Measurements from ENCODE around the gene CCBE1. TPM values are rescaled to one million over a fixed set of nuclear protein-coding genes. Genes with fewer than 3 reads are reported as not detected.

The CCBE1 gene
- total and polyA plus RNA-seq, 2 of the 4 experiments (the other 2 are of a cell fraction) = 64.8 to 148 TPM

GRCh38 chr18:59605633-59606192 lies 91.5 kb downstream of the CCBE1 start:
- dilution Hi-C loops (cut with HindIII; ENCODE audit: low sequenced_read_pairs, unreplicated experiment) (no loop called here), intact Hi-C loops (cut with micrococcal nuclease) (loop anchor here (5.0 to 10.0 kb wide), 2 partner anchors 121 to 148 kb away; no protein-coding TSS in a partner anchor), in situ Hi-C loops (cut with MboI; ENCODE audit: low sequenced_read_pairs) (no loop called here)
- H2AK9ac ChIP-seq (replicated peaks; ENCODE audit: low read depth, low read length, poor library complexity) = no peak overlapping the region
- ChIA-PET POLR2A (ENCODE audit: unreplicated experiment) (interaction anchor here (0.5 kb wide), 1 partner anchor 208 kb away, joined by 16 read pairs; no protein-coding TSS in a partner anchor), CTCF (no interaction called here)
- peak overlapping the region; percentile 34 for H3K56ac ChIP-seq (ENCODE audit: extremely low read depth, insufficient read depth, low read length)
- peak overlapping the region; percentile 74 for H2BK120ac ChIP-seq (ENCODE audit: low read depth, low read length)
- H4K20me1 ChIP-seq (ENCODE audit: insufficient read depth, low read length) = peaks cover 18% of the 10 kb centered on the region; the same call in 1 of the 2 replicates
- peak overlapping the region; percentile 9 for H3K23ac ChIP-seq (ENCODE audit: low read depth, low read length)
- peak overlapping the region; percentile 76 for H2BK20ac ChIP-seq (ENCODE audit: low read depth, low read length)
- ATAC-seq (ENCODE audit: low read depth) = peak; percentile 42
- H3K18ac ChIP-seq (ENCODE audit: low read depth, low read length) = peak overlapping the region; percentile 79
- H3K79me1 ChIP-seq (ENCODE audit: low read depth in 1 of 2, low read length in 2 of 2) = peaks cover 13 to 32% of the 10 kb centered on the region in 2 experiments
- H3K9ac ChIP-seq (ENCODE audit: low read depth, low read length) = peak overlapping the region; percentile 38; the same call in 1 of the 2 replicates
- peak overlapping the region; percentile 43; the same call in 2 of the 3 replicates for H2BK15ac ChIP-seq (ENCODE audit: low read depth, low read length)
- H3K27me3 ChIP-seq (ENCODE audit: control insufficient read depth, insufficient read depth, low read length) = no peaks in the 10 kb centered on the region
- H3K27ac ChIP-seq (ENCODE audit: insufficient read depth, low read length) = peak overlapping the region; percentile 94
- no peaks in the 10 kb centered on the region for H3K36me3 ChIP-seq (ENCODE audit: control insufficient read depth, insufficient read depth, low read length)
- peak overlapping the region; percentile 66 for H4K5ac ChIP-seq (ENCODE audit: low read depth, low read length)
- peak; percentile 78 for DNase-seq
- H3K4me3 ChIP-seq (ENCODE audit: insufficient read depth, low read depth, low read length) = no peak overlapping the region
- peak overlapping the region; percentile 45 for H3K4me2 ChIP-seq (ENCODE audit: low read depth, low read length)
- peaks cover 15% of the 10 kb centered on the region for H3K9me1 ChIP-seq (ENCODE audit: insufficient read depth, low read length)
- peak overlapping the region; percentile 79 for H4K91ac ChIP-seq (ENCODE audit: insufficient read depth, low read depth, low read length)
- no peak overlapping the region for H2AFZ ChIP-seq (replicated peaks; ENCODE audit: low read length, poor library complexity)
- peak overlapping the region; percentile 79 for H2AK5ac ChIP-seq (ENCODE audit: low read depth, low read length)
- WGBS, 2 experiments (ENCODE audit: extremely low coverage in 2 of 2, insufficient read length in 1 of 2) = 79% methylated on average over 5 of the region's 13 CpGs; no CpG with 5 or more reads in 1 of the 2 experiments
- peaks cover 23% of the 10 kb centered on the region for H3K4me1 ChIP-seq (ENCODE audit: control insufficient read depth, insufficient read depth, low read length)
- no peaks in the 10 kb centered on the region for H3K9me3 ChIP-seq (ENCODE audit: control insufficient read depth, insufficient read depth, low read length)
- peak overlapping the region; percentile 62 for H3K4ac ChIP-seq (ENCODE audit: low read depth, low read length)
- H4K8ac ChIP-seq (ENCODE audit: low read depth in 2 of 2, low read length in 2 of 2) = peak overlapping the region; percentile 9 to 78
- no TSS peak for BruUV-seq (replicated peaks)
- no peak for TF ChIP-seq POLR2A (IDR thresholded peaks at IDR 0.05; ENCODE audit: low read depth, low read length)
- TF ChIP-seq RCOR1 (IDR thresholded peaks at IDR 0.05; ENCODE audit: insufficient replicate concordance, low read length) = no peak
- TF ChIP-seq SMC3 (IDR thresholded peaks at IDR 0.05; ENCODE audit: low read depth, low read length) = no peak
- TF ChIP-seq CHD1 (IDR thresholded peaks at IDR 0.05; ENCODE audit: low read depth, low read length) = no peak
- no peak for TF ChIP-seq MXI1 (IDR thresholded peaks at IDR 0.05; ENCODE audit: borderline replicate concordance, low read depth, low read length)
- TF ChIP-seq RAD21 (IDR thresholded peaks at IDR 0.05; ENCODE audit: low read length) = no peak
- TF ChIP-seq NFE2L2 (IDR thresholded peaks at IDR 0.05; ENCODE audit: low read depth, low read length) = no peak
- TF ChIP-seq BHLHE40 (IDR thresholded peaks at IDR 0.05; ENCODE audit: low read depth, low read length) = no peak
- TF ChIP-seq CEBPB (IDR thresholded peaks at IDR 0.05; ENCODE audit: low read depth, low read length) = no peak
- TF ChIP-seq USF2 (IDR thresholded peaks at IDR 0.05; ENCODE audit: low read depth, low read length) = no peak
- TF ChIP-seq MAFK (IDR thresholded peaks at IDR 0.05; ENCODE audit: low read depth, low read length) = no peak
- no peak for TF ChIP-seq FOS (IDR thresholded peaks at IDR 0.05; ENCODE audit: low read depth, low read length)
- TF ChIP-seq, protein P1, sequence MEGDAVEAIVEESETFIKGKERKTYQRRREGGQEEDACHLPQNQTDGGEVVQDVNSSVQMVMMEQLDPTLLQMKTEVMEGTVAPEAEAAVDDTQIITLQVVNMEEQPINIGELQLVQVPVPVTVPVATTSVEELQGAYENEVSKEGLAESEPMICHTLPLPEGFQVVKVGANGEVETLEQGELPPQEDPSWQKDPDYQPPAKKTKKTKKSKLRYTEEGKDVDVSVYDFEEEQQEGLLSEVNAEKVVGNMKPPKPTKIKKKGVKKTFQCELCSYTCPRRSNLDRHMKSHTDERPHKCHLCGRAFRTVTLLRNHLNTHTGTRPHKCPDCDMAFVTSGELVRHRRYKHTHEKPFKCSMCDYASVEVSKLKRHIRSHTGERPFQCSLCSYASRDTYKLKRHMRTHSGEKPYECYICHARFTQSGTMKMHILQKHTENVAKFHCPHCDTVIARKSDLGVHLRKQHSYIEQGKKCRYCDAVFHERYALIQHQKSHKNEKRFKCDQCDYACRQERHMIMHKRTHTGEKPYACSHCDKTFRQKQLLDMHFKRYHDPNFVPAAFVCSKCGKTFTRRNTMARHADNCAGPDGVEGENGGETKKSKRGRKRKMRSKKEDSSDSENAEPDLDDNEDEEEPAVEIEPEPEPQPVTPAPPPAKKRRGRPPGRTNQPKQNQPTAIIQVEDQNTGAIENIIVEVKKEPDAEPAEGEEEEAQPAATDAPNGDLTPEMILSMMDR (conservative IDR thresholded peaks at IDR 0.05; ENCODE audit: low read depth, low read length) = no peak
- no peak for TF ChIP-seq RFX5 (IDR thresholded peaks at IDR 0.05; ENCODE audit: low read depth, low read length)
- no peak for TF ChIP-seq MAZ (IDR thresholded peaks at IDR 0.05; ENCODE audit: borderline replicate concordance, low read depth, low read length)
- TF ChIP-seq, protein P2, sequence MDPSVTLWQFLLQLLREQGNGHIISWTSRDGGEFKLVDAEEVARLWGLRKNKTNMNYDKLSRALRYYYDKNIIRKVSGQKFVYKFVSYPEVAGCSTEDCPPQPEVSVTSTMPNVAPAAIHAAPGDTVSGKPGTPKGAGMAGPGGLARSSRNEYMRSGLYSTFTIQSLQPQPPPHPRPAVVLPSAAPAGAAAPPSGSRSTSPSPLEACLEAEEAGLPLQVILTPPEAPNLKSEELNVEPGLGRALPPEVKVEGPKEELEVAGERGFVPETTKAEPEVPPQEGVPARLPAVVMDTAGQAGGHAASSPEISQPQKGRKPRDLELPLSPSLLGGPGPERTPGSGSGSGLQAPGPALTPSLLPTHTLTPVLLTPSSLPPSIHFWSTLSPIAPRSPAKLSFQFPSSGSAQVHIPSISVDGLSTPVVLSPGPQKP (IDR thresholded peaks at IDR 0.05; ENCODE audit: borderline replicate concordance, low read depth, low read length) = no peak
- H3K14ac ChIP-seq (replicated peaks; ENCODE audit: low read depth, low read length) = peak overlapping the region; percentile 31
- peak overlapping the region; percentile 49 for H2BK5ac ChIP-seq (ENCODE audit: low read depth, low read length, poor library complexity, severe bottlenecking)

Data from IMR-90 (cell line).